ENCODE measurements around the gene CNTNAP4.

Gene CNTNAP4

GRCh38 chr16:76338472-76338871 lies 61.3 kb downstream of the CNTNAP4 start:
- no peak for DNase-seq (ENCODE audit: low spot score)
- no peak for TF ChIP-seq CTCF (IDR thresholded peaks at IDR 0.05; ENCODE audit: extremely low read depth, missing control alignments)

- TF ChIP-seq CTCF (IDR thresholded peaks at IDR 0.05; ENCODE audit: extremely low read depth, missing control alignments), result no peak
- no peak for DNase-seq (ENCODE audit: low spot score)
Measured at GRCh38 chr16:76343769-76344168, 66.6 kb downstream of the CNTNAP4 start.

GRCh38 chr16:76345163-76345661 lies 68.0 kb downstream of the CNTNAP4 start:
- DNase-seq (ENCODE audit: low spot score), result no peak
- no peak for TF ChIP-seq CTCF (IDR thresholded peaks at IDR 0.05; ENCODE audit: extremely low read depth, missing control alignments)

- DNase-seq (ENCODE audit: low spot score), result no peak
- TF ChIP-seq CTCF (IDR thresholded peaks at IDR 0.05; ENCODE audit: extremely low read depth, missing control alignments), result no peak
Measured at GRCh38 chr16:76346210-76346609, 69.0 kb downstream of the CNTNAP4 start.

- TF ChIP-seq CTCF (IDR thresholded peaks at IDR 0.05; ENCODE audit: extremely low read depth, missing control alignments), result no peak
- DNase-seq (ENCODE audit: low spot score), result no peak
Measured at GRCh38 chr16:76351441-76351840, 74.2 kb downstream of the CNTNAP4 start.

GRCh38 chr16:76360404-76360803 lies 83.2 kb downstream of the CNTNAP4 start:
- TF ChIP-seq CTCF (IDR thresholded peaks at IDR 0.05; ENCODE audit: extremely low read depth, missing control alignments), result no peak
- DNase-seq (ENCODE audit: low spot score), result no peak

- no peak for DNase-seq (ENCODE audit: low spot score)
- no peak for TF ChIP-seq CTCF (IDR thresholded peaks at IDR 0.05; ENCODE audit: extremely low read depth, missing control alignments)
Measured at GRCh38 chr16:76370344-76370743, 93.1 kb downstream of the CNTNAP4 start.
